ENCODE data around the gene ADPRHL1.

DNA sequence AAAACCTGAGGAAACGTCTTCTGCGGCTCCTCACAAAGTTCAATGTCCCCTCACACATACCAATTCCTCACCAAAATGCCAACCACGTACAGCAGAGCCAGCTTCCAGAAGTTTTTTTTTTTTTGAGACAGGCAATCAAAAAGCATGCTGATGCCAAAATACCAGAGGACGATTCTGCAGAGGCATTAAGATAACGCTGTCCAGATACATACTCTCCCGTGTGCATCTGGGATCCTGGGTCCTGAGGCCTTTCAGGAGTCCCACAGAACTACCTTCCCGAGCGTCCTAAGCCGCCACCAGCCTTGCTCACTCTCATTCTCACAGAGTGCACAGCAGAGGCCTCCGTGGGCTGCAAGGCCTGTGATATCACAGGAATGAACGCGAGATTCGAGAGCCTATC lies 32.3 kb upstream of the ADPRHL1 start:
- TF ChIP-seq, protein P1, sequence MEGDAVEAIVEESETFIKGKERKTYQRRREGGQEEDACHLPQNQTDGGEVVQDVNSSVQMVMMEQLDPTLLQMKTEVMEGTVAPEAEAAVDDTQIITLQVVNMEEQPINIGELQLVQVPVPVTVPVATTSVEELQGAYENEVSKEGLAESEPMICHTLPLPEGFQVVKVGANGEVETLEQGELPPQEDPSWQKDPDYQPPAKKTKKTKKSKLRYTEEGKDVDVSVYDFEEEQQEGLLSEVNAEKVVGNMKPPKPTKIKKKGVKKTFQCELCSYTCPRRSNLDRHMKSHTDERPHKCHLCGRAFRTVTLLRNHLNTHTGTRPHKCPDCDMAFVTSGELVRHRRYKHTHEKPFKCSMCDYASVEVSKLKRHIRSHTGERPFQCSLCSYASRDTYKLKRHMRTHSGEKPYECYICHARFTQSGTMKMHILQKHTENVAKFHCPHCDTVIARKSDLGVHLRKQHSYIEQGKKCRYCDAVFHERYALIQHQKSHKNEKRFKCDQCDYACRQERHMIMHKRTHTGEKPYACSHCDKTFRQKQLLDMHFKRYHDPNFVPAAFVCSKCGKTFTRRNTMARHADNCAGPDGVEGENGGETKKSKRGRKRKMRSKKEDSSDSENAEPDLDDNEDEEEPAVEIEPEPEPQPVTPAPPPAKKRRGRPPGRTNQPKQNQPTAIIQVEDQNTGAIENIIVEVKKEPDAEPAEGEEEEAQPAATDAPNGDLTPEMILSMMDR (IDR thresholded peaks at IDR 0.05) = no peak
- no peak for TF ChIP-seq POLR2A (IDR thresholded peaks at IDR 0.05)

All from Peyer's patch (tissue), 4 donors.